HepG2 (cell line): Measurements from ENCODE around the gene DRAP1. TPM values are rescaled to one million over a fixed set of nuclear protein-coding genes. Genes with fewer than 3 reads are reported as not detected.

Experiments
- FUBP1 ChIP-seq: sonication (generic); formaldehyde crosslinking; IDR thresholded peaks from 2 replicates; pipeline ENCODE4 v1.5.1; 2020; ENCODE audit warnings: missing genetic modification reagents, mild to moderate bottlenecking, borderline replicate concordance
- GABPB1 ChIP-seq: IDR thresholded peaks from 2 replicates; pipeline ENCODE4 v1.6.1; 2016; ENCODE audit warnings: mild to moderate bottlenecking, missing genetic modification reagents, moderate library complexity, missing compliant biosample characterization
- GPN1 ChIP-seq: sonication (generic); formaldehyde crosslinking; IDR thresholded peaks from 2 replicates; pipeline ENCODE4 v1.5.1; 2020; ENCODE audit warnings: missing genetic modification reagents, borderline replicate concordance
- HCFC1 ChIP-seq: fragments of 150-350 bp; IDR thresholded peaks from 2 replicates; pipeline ENCODE4 v1.6.1; 2014; ENCODE audit warnings: low read depth, low read length
- KMT2A ChIP-seq: sonication (generic); formaldehyde crosslinking; IDR thresholded peaks from 2 replicates; pipeline ENCODE4 v1.4.0; 2020; ENCODE audit warnings: missing genetic modification reagents
- MAZ ChIP-seq, 2 experiments: sonication (generic) in 1 of 2; formaldehyde crosslinking in 1 of 2; IDR thresholded peaks; 2 replicates each; pipeline versions ENCODE4 v1.5.0 to v1.6.1; 2012 to 2020; ENCODE audit warnings: low read depth in 2 of 2, mild to moderate bottlenecking in 2 of 2, borderline replicate concordance in 1 of 2, improper control_type of control experiment in 1 of 2, low read length in 1 of 2, missing genetic modification reagents in 1 of 2, moderate library complexity in 1 of 2
- MTA3 ChIP-seq: sonication (generic); formaldehyde crosslinking; IDR thresholded peaks from 2 replicates; pipeline ENCODE4 v1.4.0; 2020; ENCODE audit warnings: missing genetic modification reagents
- MXD4 ChIP-seq: IDR thresholded peaks from 2 replicates; pipeline ENCODE4 v1.6.1; 2016; ENCODE audit warnings: mild to moderate bottlenecking, missing biosample characterization, missing genetic modification reagents
- PRPF4 ChIP-seq: fragments of 200-400 bp; formaldehyde crosslinking; IDR thresholded peaks from 2 replicates; pipeline ENCODE4 v1.6.1; 2016; ENCODE audit warnings: low read length, low read depth; ENCODE audit not compliant: poor library complexity, severe bottlenecking
- RBAK ChIP-seq: sonication (generic); formaldehyde crosslinking; IDR thresholded peaks from 2 replicates; pipeline ENCODE4 v1.5.1; 2020; ENCODE audit warnings: mild to moderate bottlenecking, missing genetic modification reagents
- RBM22 ChIP-seq: fragments of 200-400 bp; formaldehyde crosslinking; optimal IDR thresholded peaks from 2 replicates; pipeline ENCODE3; 2017; ENCODE audit warnings: mild to moderate bottlenecking, low read length, moderate library complexity
- RBM39 ChIP-seq: fragments of 200-400 bp; formaldehyde crosslinking; IDR thresholded peaks from one replicate; pipeline ENCODE4 v1.6.1; 2018; ENCODE audit warnings: antibody characterized with exemption, mild to moderate bottlenecking, low read depth, low read length; ENCODE audit not compliant: poor library complexity, severe bottlenecking
- SMC3 ChIP-seq: IDR thresholded peaks from 2 replicates; pipeline ENCODE4 v1.6.1; 2011; ENCODE audit warnings: low read length, improper control_type of control experiment
- SP5 ChIP-seq: IDR thresholded peaks from 2 replicates; pipeline ENCODE4 v1.6.1; 2016; ENCODE audit warnings: low read depth, borderline replicate concordance
- STAG1 ChIP-seq: sonication (generic); formaldehyde crosslinking; IDR thresholded peaks from 2 replicates; pipeline ENCODE4 v1.4.0; 2020; ENCODE audit warnings: missing genetic modification reagents
- XRCC5 ChIP-seq: fragments of 200-400 bp; formaldehyde crosslinking; optimal IDR thresholded peaks from 2 replicates; pipeline ENCODE3; 2017; ENCODE audit warnings: mild to moderate bottlenecking, low read length
- YEATS4 ChIP-seq: sonication (generic); formaldehyde crosslinking; IDR thresholded peaks from 2 replicates; pipeline ENCODE4 v1.4.0; 2020; ENCODE audit warnings: missing genetic modification reagents, borderline replicate concordance
- ZBTB44 ChIP-seq: sonication (generic); formaldehyde crosslinking; IDR thresholded peaks from 2 replicates; pipeline ENCODE4 v1.4.0; 2020; ENCODE audit warnings: missing genetic modification reagents
- ZMYM3 ChIP-seq: sonication (generic); formaldehyde crosslinking; IDR thresholded peaks from 2 replicates; pipeline ENCODE4 v1.5.1; 2020; ENCODE audit warnings: mild to moderate bottlenecking, missing genetic modification reagents
- ZNF205 ChIP-seq: IDR thresholded peaks from 2 replicates; pipeline ENCODE4 v1.6.1; 2018; ENCODE audit warnings: missing biosample characterization, missing genetic modification reagents
- ZNF251 ChIP-seq: sonication (generic); formaldehyde crosslinking; IDR thresholded peaks from 2 replicates; pipeline ENCODE4 v1.9.0; 2021; ENCODE audit warnings: mild to moderate bottlenecking, missing genetic modification reagents
- ZNF280B ChIP-seq: sonication (generic); formaldehyde crosslinking; IDR thresholded peaks from 2 replicates; pipeline ENCODE4 v1.5.0; 2020; ENCODE audit warnings: missing genetic modification reagents, mild to moderate bottlenecking, borderline replicate concordance
- ZNF333 ChIP-seq: sonication (generic); formaldehyde crosslinking; IDR thresholded peaks from 2 replicates; pipeline ENCODE4 v1.4.0; 2020; ENCODE audit warnings: mild to moderate bottlenecking, missing genetic modification reagents, borderline replicate concordance
- ZNF432 ChIP-seq: sonication (generic); formaldehyde crosslinking; IDR thresholded peaks from 2 replicates; pipeline ENCODE4 v1.5.0; 2020; ENCODE audit warnings: missing genetic modification reagents, mild to moderate bottlenecking, borderline replicate concordance
- ZNF780A ChIP-seq: sonication (generic); formaldehyde crosslinking; IDR thresholded peaks from 2 replicates; pipeline ENCODE4 v1.8.0; 2022; ENCODE audit warnings: mild to moderate bottlenecking, missing genetic modification reagents, moderate library complexity
- ZNF850 ChIP-seq: sonication (generic); formaldehyde crosslinking; conservative IDR thresholded peaks from 2 replicates; pipeline ENCODE4 v1.9.0; 2021; ENCODE audit warnings: mild to moderate bottlenecking, missing genetic modification reagents
- ZNF891 ChIP-seq: sonication (generic); formaldehyde crosslinking; IDR thresholded peaks from 2 replicates; pipeline ENCODE4 v1.5.0; 2020; ENCODE audit warnings: mild to moderate bottlenecking, missing genetic modification reagents
- ZSCAN31 ChIP-seq: sonication (generic); formaldehyde crosslinking; IDR thresholded peaks from 2 replicates; pipeline ENCODE4 v1.5.0; 2020; ENCODE audit warnings: low read depth, mild to moderate bottlenecking, missing genetic modification reagents
- polyA plus RNA-seq, 8 experiments: library from polyadenylated mRNA; depleted of rRNA in 3 of 8; stranded (reverse) in 7 of 8; unstranded in 1 of 8; fragments of >200 nt; fragmentation: Illumina TruSeq in 4 of 8; extraction: Trizol in 4 of 8; gene quantifications; 2 replicates each; pipeline versions ENCODE4 v1.2.1 to v1.2.3, GENCODE V29; 2011 to 2016; ENCODE audit warnings: low read depth in 4 of 8, missing spikeins in 1 of 8, mixed read lengths in 1 of 8; ENCODE audit not compliant: insufficient read depth in 1 of 8
- total RNA-seq, 5 experiments: library from RNA; depleted of rRNA; stranded (reverse); fragments of >200 nt; fragmentation: Illumina TruSeq; extraction: Trizol; gene quantifications; 2 replicates each; pipeline ENCODE4 v1.2.3, GENCODE V29; 2016; ENCODE audit warnings: low read depth in 1 of 5

Gene DRAP1
- total and polyA plus RNA-seq, 2 of the 13 experiments (the other 11 are each of a cell fraction or from before 2014, with no cell fraction given): 46.8 to 52.3 TPM

GRCh38 chr11:65884716-65885092 lies 34.5 kb upstream of the DRAP1 start (continued):
- no peak for TF ChIP-seq ZBTB44 (CRISPR knock-in tag)
- TF ChIP-seq SMC3: peak; percentile 82
- TF ChIP-seq RBAK (CRISPR knock-in tag): no peak
- peak; percentile 48 for TF ChIP-seq GABPB1 (CRISPR knock-in tag)
- TF ChIP-seq XRCC5: peak; percentile 88
- TF ChIP-seq YEATS4 (CRISPR knock-in tag): no peak
- no peak for TF ChIP-seq GPN1 (CRISPR knock-in tag)
- TF ChIP-seq MTA3: no peak
- no peak for TF ChIP-seq SP5 (CRISPR knock-in tag)
- TF ChIP-seq RBM22: no peak
- TF ChIP-seq MAZ (IDR thresholded peaks at IDR 0.05; ENCODE audit: borderline replicate concordance, low read depth, low read length): 0 out of 2 replicates have a peak, but pooled peaks have one; percentile 33
- TF ChIP-seq MAZ (CRISPR knock-in tag; IDR thresholded peaks at IDR 0.05; ENCODE audit: low read depth): peak; percentile 76
- no peak for TF ChIP-seq ZNF333 (CRISPR knock-in tag)
- no peak for TF ChIP-seq ZNF432 (CRISPR knock-in tag)
- TF ChIP-seq ZNF891 (CRISPR knock-in tag): 0 out of 2 replicates have a peak, but pooled peaks have one; percentile 39
- TF ChIP-seq FUBP1: no peak
- TF ChIP-seq STAG1 (CRISPR knock-in tag): peak; percentile 88
- TF ChIP-seq ZNF205 (CRISPR knock-in tag): peak; percentile 69; the same call in 1 of the 2 replicates
- no peak for TF ChIP-seq KMT2A (CRISPR knock-in tag)
- TF ChIP-seq ZNF251 (CRISPR knock-in tag): no peak
- no peak for TF ChIP-seq ZSCAN31
- no peak for TF ChIP-seq MXD4
- no peak for TF ChIP-seq ZNF780A (CRISPR knock-in tag)
- no peak for TF ChIP-seq ZNF850 (CRISPR knock-in tag)
- TF ChIP-seq HCFC1: no peak
- TF ChIP-seq RBM39: peak; percentile 37
- TF ChIP-seq ZMYM3 (CRISPR knock-in tag): 0 out of 2 replicates have a peak, but pooled peaks have one; percentile 37
- TF ChIP-seq PRPF4: no peak
- TF ChIP-seq ZNF280B: no peak; the same call in 1 of the 2 replicates
